HepG2 (cell line): ENCODE measurements around the gene CPNE4. TPM values are rescaled to one million over a fixed set of nuclear protein-coding genes. Genes with fewer than 3 reads are reported as not detected.

ENCODE experiments used
- CCAR2 ChIP-seq: fragments of 200-400 bp; formaldehyde crosslinking; optimal IDR thresholded peaks from 2 replicates; pipeline ENCODE3; 2018; ENCODE audit warnings: low read depth, mild to moderate bottlenecking, low read length, moderate library complexity
- CREB3 ChIP-seq: sonication (generic); formaldehyde crosslinking; IDR thresholded peaks from 2 replicates; pipeline ENCODE4 v1.5.0; 2020; ENCODE audit warnings: missing genetic modification reagents
- NR2F6 ChIP-seq, 2 experiments: IDR thresholded peaks; 2 replicates each; pipeline ENCODE4 v1.6.1; 2016; ENCODE audit warnings: antibody characterized with exemption in 1 of 2, mild to moderate bottlenecking in 1 of 2
- PPARG ChIP-seq: conservative IDR thresholded peaks from 2 replicates; pipeline ENCODE4 v1.6.1; 2016; ENCODE audit warnings: missing biosample characterization, missing genetic modification reagents
- RFX3 ChIP-seq: IDR thresholded peaks from 2 replicates; pipeline ENCODE4 v1.6.1; 2016; ENCODE audit warnings: missing biosample characterization, missing genetic modification reagents
- ZFP36 ChIP-seq: fragments of 150-350 bp; IDR thresholded peaks from 2 replicates; pipeline ENCODE4 v1.6.1; 2018; ENCODE audit warnings: borderline replicate concordance, low read length, low read depth; ENCODE audit not compliant: partially characterized antibody
- ZHX2 ChIP-seq, 2 experiments: sonication (generic) in 1 of 2; formaldehyde crosslinking in 1 of 2; IDR thresholded peaks; 2 replicates each; pipeline versions ENCODE4 v1.6.1 to v1.9.0; 2014 to 2022; ENCODE audit warnings: antibody characterized with exemption in 1 of 2, borderline replicate concordance in 1 of 2, inconsistent platforms in 1 of 2, low read depth in 1 of 2, missing genetic modification reagents in 1 of 2
- ZKSCAN8 ChIP-seq: IDR thresholded peaks from 2 replicates; pipeline ENCODE4 v1.6.1; 2016; ENCODE audit warnings: borderline replicate concordance, missing genetic modification reagents, missing compliant biosample characterization
- ZNF609 ChIP-seq: sonication (generic); formaldehyde crosslinking; IDR thresholded peaks from 2 replicates; pipeline ENCODE4 v1.4.0; 2020; ENCODE audit warnings: mild to moderate bottlenecking, missing genetic modification reagents, borderline replicate concordance
- polyA plus RNA-seq, 8 experiments: library from polyadenylated mRNA; depleted of rRNA in 3 of 8; stranded (reverse) in 7 of 8; unstranded in 1 of 8; fragments of >200 nt; fragmentation: Illumina TruSeq in 4 of 8; extraction: Trizol in 4 of 8; gene quantifications; 2 replicates each; pipeline versions ENCODE4 v1.2.1 to v1.2.3, GENCODE V29; 2011 to 2016; ENCODE audit warnings: low read depth in 4 of 8, missing spikeins in 1 of 8, mixed read lengths in 1 of 8; ENCODE audit not compliant: insufficient read depth in 1 of 8
- total RNA-seq, 5 experiments: library from RNA; depleted of rRNA; stranded (reverse); fragments of >200 nt; fragmentation: Illumina TruSeq; extraction: Trizol; gene quantifications; 2 replicates each; pipeline ENCODE4 v1.2.3, GENCODE V29; 2016; ENCODE audit warnings: low read depth in 1 of 5

The CPNE4 gene
- total and polyA plus RNA-seq, 2 of the 13 experiments (the other 11 are each of a cell fraction or from before 2014, with no cell fraction given) = not detected

GRCh38 chr3:131532645-131533044 is 502.2 kb downstream of the CPNE4 start (continued):
- TF ChIP-seq ZHX2 (IDR thresholded peaks at IDR 0.05; ENCODE audit: low read depth) (no peak), ZHX2 (CRISPR knock-in tag; IDR thresholded peaks at IDR 0.05; ENCODE audit: borderline replicate concordance) (no peak), ZNF609 (no peak), ZFP36 (no peak), CREB3 (no peak), PPARG (no peak), ZKSCAN8 (CRISPR knock-in tag) (no peak), CCAR2 (no peak), RFX3 (CRISPR knock-in tag) (no peak), NR2F6 (IDR thresholded peaks at IDR 0.05) (no peak), NR2F6 (CRISPR knock-in tag; IDR thresholded peaks at IDR 0.05) (no peak)
